CD14-positive monocyte (primary cell): ENCODE data around the gene HECTD1. TPM values are rescaled to one million over a fixed set of nuclear protein-coding genes. Genes with fewer than 3 reads are reported as not detected.

Experiments used
- DNase-seq, 3 donors: peaks; one replicate each; pipeline ENCODE4 v3.0.0-alpha.2; 2011 to 2022
- H2AFZ ChIP-seq: 2 replicates; pipeline ENCODE4 v1.6.0; 2012; ENCODE audit warnings: mild to moderate bottlenecking, low read depth, low read length, inconsistent platforms; ENCODE audit not compliant: insufficient read depth, poor library complexity, severe bottlenecking
- H3K27ac ChIP-seq, 2 donors: 1 replicate in 1 of 2; 2 replicates in 1 of 2; pipeline ENCODE4 v1.5.1; 2012 to 2013; ENCODE audit warnings: low read length in 2 of 2, control low read depth in 1 of 2, inconsistent platforms in 1 of 2, low read depth in 1 of 2, mild to moderate bottlenecking in 1 of 2
- H3K27me3 ChIP-seq, 2 donors: one replicate each; pipeline versions ENCODE4 v1.6.0 to v1.6.1; 2011 to 2013; ENCODE audit warnings: low read length in 2 of 2; ENCODE audit not compliant: control insufficient read depth in 2 of 2, insufficient read depth in 2 of 2
- H3K36me3 ChIP-seq, 2 donors: replicated peaks in 1 of 2; 1 replicate in 1 of 2; 2 replicates in 1 of 2; pipeline versions ENCODE4 v1.5.1 to v1.6.1; 2012 to 2013; ENCODE audit warnings: low read length in 2 of 2, control low read depth in 1 of 2, inconsistent platforms in 1 of 2, mild to moderate bottlenecking in 1 of 2; ENCODE audit not compliant: insufficient read depth in 2 of 2, control insufficient read depth in 1 of 2
- H3K4me1 ChIP-seq, 2 donors: 1 replicate in 1 of 2; 2 replicates in 1 of 2; pipeline versions ENCODE4 v1.5.1 to v1.6.1; 2012 to 2013; ENCODE audit warnings: low read length in 2 of 2, control low read depth in 1 of 2, inconsistent platforms in 1 of 2, mild to moderate bottlenecking in 1 of 2, moderate library complexity in 1 of 2; ENCODE audit not compliant: insufficient read depth in 2 of 2, control insufficient read depth in 1 of 2
- H3K4me2 ChIP-seq: replicated peaks from 2 replicates; pipeline ENCODE3; 2012; ENCODE audit warnings: low read length, moderate library complexity, mild to moderate bottlenecking; ENCODE audit not compliant: poor library complexity, severe bottlenecking; ENCODE audit errors: extremely low read depth
- H3K4me3 ChIP-seq, 3 experiments: fragments of 200-600 bp in 1 of 3; sonication (generic) in 1 of 3; replicated peaks in 1 of 3; 1 replicate in 2 of 3; 2 replicates in 1 of 3; pipeline ENCODE4 v1.5.1; 2011 to 2013; ENCODE audit warnings: low read length in 3 of 3, mild to moderate bottlenecking in 3 of 3, control low read depth in 2 of 3, low read depth in 2 of 3, inconsistent platforms in 1 of 3, moderate library complexity in 1 of 3
- H3K79me2 ChIP-seq: 2 replicates; pipeline ENCODE4 v1.6.0; 2012; ENCODE audit warnings: mild to moderate bottlenecking, control low read depth, inconsistent platforms, low read length, moderate library complexity; ENCODE audit not compliant: insufficient read depth
- H3K9ac ChIP-seq: 2 replicates; pipeline ENCODE4 v1.6.0; 2017; ENCODE audit warnings: low read length, mild to moderate bottlenecking; ENCODE audit not compliant: insufficient read depth, poor library complexity, severe bottlenecking
- H3K9me3 ChIP-seq, 2 donors: replicated peaks in 1 of 2; 1 replicate in 1 of 2; 2 replicates in 1 of 2; pipeline versions ENCODE4 v1.5.1 to v1.6.1; 2012 to 2013; ENCODE audit warnings: low read length in 2 of 2, control low read depth in 1 of 2; ENCODE audit not compliant: control insufficient read depth in 1 of 2, insufficient read depth in 1 of 2
- H4K20me1 ChIP-seq: 2 replicates; pipeline ENCODE4 v1.6.0; 2012; ENCODE audit warnings: mild to moderate bottlenecking, low read length, control low read depth, moderate library complexity; ENCODE audit not compliant: insufficient read depth
- H3K27ac Mint-ChIP-seq, 7 donors: one replicate each; pipeline ENCODE4 v1.8.0; 2020; ENCODE audit warnings: mild to moderate bottlenecking in 7 of 7, mixed read lengths in 7 of 7, moderate library complexity in 6 of 7, inconsistent platforms in 2 of 7
- H3K27me3 Mint-ChIP-seq, 3 donors: one replicate each; pipeline ENCODE4 v1.8.0; 2021 to 2022; ENCODE audit warnings: low read depth in 3 of 3, mild to moderate bottlenecking in 3 of 3, mixed read lengths in 3 of 3, moderate library complexity in 3 of 3, inconsistent platforms in 1 of 3
- H3K36me3 Mint-ChIP-seq, 2 donors: one replicate each; pipeline ENCODE4 v1.8.0; 2020; ENCODE audit warnings: mixed read lengths in 2 of 2, inconsistent platforms in 1 of 2, mild to moderate bottlenecking in 1 of 2
- H3K4me1 Mint-ChIP-seq: one replicate; pipeline ENCODE4 v1.8.0; 2020; ENCODE audit warnings: mild to moderate bottlenecking, mixed read lengths
- H3K4me3 Mint-ChIP-seq, 2 donors: one replicate each; pipeline ENCODE4 v1.8.0; 2020; ENCODE audit warnings: mild to moderate bottlenecking in 2 of 2, mixed read lengths in 2 of 2, moderate library complexity in 1 of 2
- H3K9me3 Mint-ChIP-seq, 7 donors: one replicate each; pipeline ENCODE4 v1.8.0; 2020 to 2022; ENCODE audit warnings: mixed read lengths in 7 of 7, mild to moderate bottlenecking in 6 of 7, moderate library complexity in 6 of 7, inconsistent platforms in 2 of 7
- CTCF ChIP-seq: fragments of 200-600 bp; IDR thresholded peaks from one replicate; pipeline ENCODE4 v1.8.0; 2022; ENCODE audit warnings: antibody characterized with exemption, mild to moderate bottlenecking
- WGBS: methylation state at CpG from one replicate; pipeline ENCODE4 v1.1.5; 2013; ENCODE audit warnings: missing lambda C conversion rate; ENCODE audit not compliant: insufficient coverage; 5-methylcytosine and 5-hydroxymethylcytosine counted together
- intact Hi-C, 2 donors: fragments of 100-400 bp; cut with micrococcal nuclease; formaldehyde crosslinking; loops; one replicate each; pipeline versions ENCODE4 v1.15.0 to v1.15.1; 2023
- polyA plus RNA-seq, 3 donors: library from polyadenylated mRNA; depleted of rRNA in 1 of 3; unstranded in 2 of 3; stranded (reverse) in 1 of 3; fragments of 300-500 nt in 2 of 3; fragments of >200 nt in 1 of 3; fragmentation: Illumina TruSeq in 2 of 3; gene quantifications; 1 replicate in 2 of 3; 2 replicates in 1 of 3; pipeline ENCODE4 v1.2.3, GENCODE V29; 2012 to 2021

Gene HECTD1
- polyA plus RNA-seq, 3 donors = 12.7 to 55.9 (median 21.5) TPM

GRCh38 chr14:31070431-31070830, 137.2 kb downstream of the HECTD1 start:
- peaks cover 0 to 1% (median 0%) of the 10 kb centered on the region in 3 donors for H3K27me3 Mint-ChIP-seq
- no peak overlapping the region for H3K4me3 Mint-ChIP-seq
- Histone ChIP-seq H3K4me2 (no peak overlapping the region), H3K36me3 (no peaks in the 10 kb centered on the region), H3K4me1 (peaks cover 18 to 21% of the 10 kb centered on the region in 2 donors), H2AFZ (no peak overlapping the region), H3K9me3 (no peaks in the 10 kb centered on the region), H3K27me3 (no peaks in the 10 kb centered on the region), H3K9ac (no peak overlapping the region), H3K27ac (no peak overlapping the region), H3K79me2 (no peaks in the 10 kb centered on the region), H3K4me3 (no peak overlapping the region), H4K20me1 (no peaks in the 10 kb centered on the region)
- intact Hi-C loops = loop anchor here in 1 of 2 donors (10.0 kb wide), 1 partner anchor 46 kb away; the partner anchor contains the start of genes AP4S1 and STRN3
- no peak overlapping the region for H3K27ac Mint-ChIP-seq
- WGBS = 100% methylated on average over 2 of the region's 5 CpGs
- TF ChIP-seq CTCF = no peak
- H3K36me3 Mint-ChIP-seq = peaks cover 2 to 10% of the 10 kb centered on the region in 2 donors
- DNase-seq = no peak
- H3K4me1 Mint-ChIP-seq = peaks cover 17% of the 10 kb centered on the region
- H3K9me3 Mint-ChIP-seq = peaks cover 0 to 4% (median 0%) of the 10 kb centered on the region in 7 donors

- H3K9ac ChIP-seq = no peak overlapping the region
- H3K9me3 Mint-ChIP-seq = peaks cover 0 to 2% (median 0%) of the 10 kb centered on the region in 7 donors
- no peaks in the 10 kb centered on the region for H3K79me2 ChIP-seq
- peaks cover 0 to under 1% (median 0%) of the 10 kb centered on the region in 3 donors for H3K27me3 Mint-ChIP-seq
- peak overlapping the region in 1 of 2 donors; percentile 81 for H3K27ac ChIP-seq
- H3K9me3 ChIP-seq = no peaks in the 10 kb centered on the region
- no peaks in the 10 kb centered on the region for H3K27me3 ChIP-seq
- TF ChIP-seq CTCF = no peak
- H3K27ac Mint-ChIP-seq = no peak overlapping the region
- H3K4me3 ChIP-seq = no peak overlapping the region
- no peak overlapping the region for H2AFZ ChIP-seq
- H4K20me1 ChIP-seq = no peaks in the 10 kb centered on the region
- intact Hi-C loops = no loop called here
- no peak for DNase-seq
- peaks cover 18 to 21% of the 10 kb centered on the region in 2 donors for H3K4me1 ChIP-seq
- peaks cover 17% of the 10 kb centered on the region for H3K4me1 Mint-ChIP-seq
- no peaks in the 10 kb centered on the region for H3K36me3 ChIP-seq
- peaks cover 2 to 10% of the 10 kb centered on the region in 2 donors for H3K36me3 Mint-ChIP-seq
- WGBS = no CpG with 5 or more reads among the region's 3 CpGs
- no peak overlapping the region for H3K4me2 ChIP-seq
- no peak overlapping the region for H3K4me3 Mint-ChIP-seq
These were observed 138.2 kb downstream of the HECTD1 start for GRCh38 chr14:31069343-31069742.
